Body of pancreas (tissue), 4 donors: ENCODE results near the gene BTN3A1. TPM values are rescaled to one million over a fixed set of nuclear protein-coding genes. Genes with fewer than 3 reads are reported as not detected.

Experiments used
- ATAC-seq: fragments of 150-250 bp; one replicate; pipeline ENCODE4 v1.9.1; 2016
- DNase-seq, 4 donors: peaks; one replicate each; pipeline ENCODE4 v3.0.0-alpha.2; 2019
- H3K27ac ChIP-seq, 4 donors: fragments of 200-600 bp; sonication (generic); 1 replicate in 3 of 4; 2 replicates in 1 of 4; pipeline versions ENCODE4 v1.5.1 to v1.6.1; 2016 to 2019; ENCODE audit warnings: mild to moderate bottlenecking in 1 of 4, mixed read lengths in 1 of 4, moderate library complexity in 1 of 4
- H3K27me3 ChIP-seq, 2 donors: fragments of 200-600 bp; sonication (generic); one replicate each; pipeline ENCODE4 v1.6.0; 2016; ENCODE audit warnings: mild to moderate bottlenecking in 1 of 2
- H3K36me3 ChIP-seq, 2 donors: fragments of 200-600 bp; sonication (generic); replicated peaks in 1 of 2; 2 replicates each; pipeline ENCODE4 v1.5.1; 2016; ENCODE audit warnings: low read depth in 2 of 2; ENCODE audit not compliant: insufficient read depth in 1 of 2
- H3K4me1 ChIP-seq: fragments of 200-600 bp; sonication (generic); one replicate; pipeline ENCODE4 v1.6.0; 2016
- H3K4me3 ChIP-seq, 2 donors: fragments of 200-600 bp; sonication (generic); 1 replicate in 1 of 2; 2 replicates in 1 of 2; pipeline ENCODE4 v1.5.1; 2016 to 2019
- H3K9me3 ChIP-seq, 3 donors: fragments of 200-600 bp; sonication (generic); 1 replicate in 2 of 3; 2 replicates in 1 of 3; pipeline ENCODE4 v1.5.1; 2016
- POLR2A ChIP-seq, 3 donors: fragments of 450-650 bp; IDR thresholded peaks; one replicate each; pipeline ENCODE4 v1.6.1; 2016; ENCODE audit warnings: antibody characterized with exemption in 3 of 3, mild to moderate bottlenecking in 2 of 3
- WGBS, 2 donors: methylation state at CpG; one replicate each; pipeline ENCODE4 v1.1.5; 2017; 5-methylcytosine and 5-hydroxymethylcytosine counted together
- intact Hi-C: fragments of 100-400 bp; cut with DNase I; formaldehyde crosslinking; loops from one replicate; pipeline ENCODE4 v1.15.1; 2023
- total RNA-seq, 2 donors: library from RNA; depleted of rRNA; stranded (reverse); fragments of >200 nt; gene quantifications; one replicate each; pipeline ENCODE4 v1.1.0, GENCODE V29; 2016
- TF ChIP-seq, protein P1 (sequence below), 7 experiments: fragments of 450-650 bp in 4 of 7; fragments of 200-600 bp in 3 of 7; sonication (generic) in 3 of 7; IDR thresholded peaks; one replicate each; pipeline ENCODE4 v1.5.1; 2016 to 2019; ENCODE audit warnings: antibody characterized with exemption in 7 of 7

Gene BTN3A1
- total RNA-seq, 2 donors from 2014 or later: 9.2 to 11.4 TPM

DNA sequence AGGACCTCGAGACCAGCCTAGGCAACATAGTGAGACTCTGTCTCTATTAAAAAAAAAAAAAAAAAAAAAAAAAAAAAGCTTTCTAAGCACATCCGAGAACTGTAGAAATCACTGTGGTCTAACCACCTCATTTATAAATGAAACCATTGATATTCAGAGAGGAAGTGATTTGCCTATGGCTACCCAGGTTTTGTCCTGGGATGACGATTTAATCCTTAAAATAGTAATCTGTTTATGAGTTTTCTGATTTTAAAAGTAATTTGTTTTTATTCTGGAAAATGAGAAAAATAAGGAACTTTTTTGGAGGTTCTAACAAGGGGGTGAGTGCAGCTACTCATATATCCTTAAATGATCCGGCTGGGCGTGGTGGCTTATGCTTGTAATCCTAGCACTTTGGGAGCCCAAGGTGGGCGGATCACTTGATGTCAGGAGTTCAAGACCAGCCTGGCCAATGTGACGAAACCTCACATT lies 43.5 kb upstream of the BTN3A1 start:
- DNase-seq: no peak
- WGBS, 2 donors: 75 to 78% methylated on average over 7 of the region's 7 CpGs
- H3K9me3 ChIP-seq: no peaks in the 10 kb centered on the region
- no peaks in the 10 kb centered on the region for H3K4me1 ChIP-seq
- no peak for ATAC-seq
- intact Hi-C loops: no loop called here
- TF ChIP-seq POLR2A (IDR thresholded peaks at IDR 0.05): no peak
- TF ChIP-seq, protein P1, sequence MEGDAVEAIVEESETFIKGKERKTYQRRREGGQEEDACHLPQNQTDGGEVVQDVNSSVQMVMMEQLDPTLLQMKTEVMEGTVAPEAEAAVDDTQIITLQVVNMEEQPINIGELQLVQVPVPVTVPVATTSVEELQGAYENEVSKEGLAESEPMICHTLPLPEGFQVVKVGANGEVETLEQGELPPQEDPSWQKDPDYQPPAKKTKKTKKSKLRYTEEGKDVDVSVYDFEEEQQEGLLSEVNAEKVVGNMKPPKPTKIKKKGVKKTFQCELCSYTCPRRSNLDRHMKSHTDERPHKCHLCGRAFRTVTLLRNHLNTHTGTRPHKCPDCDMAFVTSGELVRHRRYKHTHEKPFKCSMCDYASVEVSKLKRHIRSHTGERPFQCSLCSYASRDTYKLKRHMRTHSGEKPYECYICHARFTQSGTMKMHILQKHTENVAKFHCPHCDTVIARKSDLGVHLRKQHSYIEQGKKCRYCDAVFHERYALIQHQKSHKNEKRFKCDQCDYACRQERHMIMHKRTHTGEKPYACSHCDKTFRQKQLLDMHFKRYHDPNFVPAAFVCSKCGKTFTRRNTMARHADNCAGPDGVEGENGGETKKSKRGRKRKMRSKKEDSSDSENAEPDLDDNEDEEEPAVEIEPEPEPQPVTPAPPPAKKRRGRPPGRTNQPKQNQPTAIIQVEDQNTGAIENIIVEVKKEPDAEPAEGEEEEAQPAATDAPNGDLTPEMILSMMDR (IDR thresholded peaks at IDR 0.05): no peak
- no peak overlapping the region for H3K27ac ChIP-seq
- H3K4me3 ChIP-seq: no peak overlapping the region
- no peaks in the 10 kb centered on the region for H3K36me3 ChIP-seq
- no peaks in the 10 kb centered on the region for H3K27me3 ChIP-seq

- Histone ChIP-seq H3K27me3 (no peaks in the 10 kb centered on the region), H3K4me3 (no peak overlapping the region), H3K36me3 (no peaks in the 10 kb centered on the region), H3K27ac (no peak overlapping the region), H3K4me1 (peaks cover 8% of the 10 kb centered on the region), H3K9me3 (no peaks in the 10 kb centered on the region)
- no peak for ATAC-seq
- WGBS, 2 donors: 83 to 89% methylated on average over 5 of the region's 5 CpGs
- intact Hi-C loops: no loop called here
- no peak for DNase-seq
- no peak for TF ChIP-seq POLR2A (IDR thresholded peaks at IDR 0.05)
- TF ChIP-seq, protein P1 (IDR thresholded peaks at IDR 0.05): no peak
Observed at GRCh38 chr6:26359765-26360164, 42.3 kb upstream of the BTN3A1 start.

- H3K4me1 ChIP-seq: peaks cover 8% of the 10 kb centered on the region
- TF ChIP-seq, protein P1 (IDR thresholded peaks at IDR 0.05): no peak
- TF ChIP-seq POLR2A (IDR thresholded peaks at IDR 0.05): no peak
- ATAC-seq (no peak), DNase-seq (no peak)
- no peaks in the 10 kb centered on the region for H3K36me3 ChIP-seq
- intact Hi-C loops: no loop called here
- no peak overlapping the region for H3K4me3 ChIP-seq
- H3K9me3 ChIP-seq: no peaks in the 10 kb centered on the region
- H3K27me3 ChIP-seq: no peaks in the 10 kb centered on the region
- WGBS, 2 donors: 81 to 86% methylated on average over 14 of the region's 14 CpGs
- no peak overlapping the region for H3K27ac ChIP-seq
Observed at GRCh38 chr6:26360451-26361416, 41.3 kb upstream of the BTN3A1 start.

DNA sequence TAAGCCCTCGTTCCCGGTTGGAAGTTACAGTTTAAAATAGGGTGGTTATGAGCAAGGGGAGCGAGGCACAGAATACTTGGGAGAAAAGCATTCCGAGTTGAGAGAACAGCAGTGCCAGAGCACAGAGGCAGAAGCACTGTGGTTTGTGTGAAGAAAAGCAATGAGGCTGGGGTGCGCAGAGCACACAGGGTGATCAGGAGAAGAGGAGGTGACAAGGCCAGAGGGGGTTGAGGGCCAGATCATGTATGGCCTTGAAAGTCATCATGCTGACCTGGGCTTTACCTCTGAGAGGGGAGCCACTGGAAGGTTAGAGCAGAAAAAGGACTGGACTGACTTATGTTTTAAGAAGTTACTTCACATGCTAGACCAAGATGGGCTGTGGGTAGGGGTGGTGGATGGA lies 40.5 kb upstream of the BTN3A1 start:
- Histone ChIP-seq H3K4me3 (no peak overlapping the region), H3K4me1 (peaks cover 8% of the 10 kb centered on the region), H3K9me3 (no peaks in the 10 kb centered on the region), H3K27ac (no peak overlapping the region), H3K27me3 (no peaks in the 10 kb centered on the region), H3K36me3 (no peaks in the 10 kb centered on the region)
- intact Hi-C loops: no loop called here
- ATAC-seq: no peak
- TF ChIP-seq, protein P1 (IDR thresholded peaks at IDR 0.05): no peak
- TF ChIP-seq POLR2A (IDR thresholded peaks at IDR 0.05): no peak
- WGBS, 2 donors: 66 to 77% methylated on average over 5 of the region's 5 CpGs
- no peak for DNase-seq
